GM18508 (cell line): Measurements from ENCODE around the gene PNPO.
"Not testable (repeated sequence)": the region's sequence is repeated elsewhere in the genome, so short reads cannot be mapped to it uniquely, and the experiment has no call there.

Source experiments
- ATAC-seq: cut with Tn5 transposase; IDR thresholded peaks from one replicate; pipeline ENCODE4 v1.9.1; 2021; ENCODE audit warnings: moderate number of reproducible peaks; ENCODE audit not compliant: insufficient read depth, unreplicated experiment

The PNPO gene

GRCh38 chr17:47917581-47917980 is 23.8 kb upstream of the PNPO start:
- no peak for ATAC-seq

- no peak for ATAC-seq
These were observed 23.4 kb upstream of the PNPO start for GRCh38 chr17:47918006-47918405.

GRCh38 chr17:47918991-47919390 is 22.4 kb upstream of the PNPO start:
- ATAC-seq: no peak

GRCh38 chr17:47919889-47920288 is 21.5 kb upstream of the PNPO start:
- ATAC-seq: not testable (repeated sequence)

GRCh38 chr17:47924785-47925677 is 16.3 kb upstream of the PNPO start:
- no peak for ATAC-seq

GRCh38 chr17:47925678-47925988 is 15.7 kb upstream of the PNPO start:
- ATAC-seq: no peak

GRCh38 chr17:47927821-47928400 is 13.5 kb upstream of the PNPO start:
- ATAC-seq: no peak

GRCh38 chr17:47928415-47928814 is 13.0 kb upstream of the PNPO start:
- ATAC-seq: no peak

- ATAC-seq: no peak
These were observed 12.0 kb upstream of the PNPO start for GRCh38 chr17:47929218-47930000.

- no peak for ATAC-seq
These were observed 9.5 kb upstream of the PNPO start for GRCh38 chr17:47931848-47932247.

- ATAC-seq: no peak
These were observed 6.5 kb upstream of the PNPO start for GRCh38 chr17:47934856-47935255.

- not testable (repeated sequence) for ATAC-seq
These were observed 5.9 kb upstream of the PNPO start for GRCh38 chr17:47935468-47935867.

- ATAC-seq: no peak
These were observed 5.4 kb upstream of the PNPO start for GRCh38 chr17:47935961-47936360.

- no peak for ATAC-seq
These were observed 3.4 kb upstream of the PNPO start for GRCh38 chr17:47937941-47938340.

GRCh38 chr17:47942096-47942510 is 732 bp downstream of the PNPO start:
- ATAC-seq: no peak

- no peak for ATAC-seq
These were observed 1.2 kb downstream of the PNPO start for GRCh38 chr17:47942568-47942967.

GRCh38 chr17:47945080-47945479 is 3.7 kb downstream of the PNPO start:
- ATAC-seq: no peak

GRCh38 chr17:47945529-47946508 is 4.4 kb downstream of the PNPO start:
- ATAC-seq: no peak

- no peak for ATAC-seq
These were observed 5.1 kb downstream of the PNPO start for GRCh38 chr17:47946516-47946915.

- ATAC-seq: no peak
These were observed 5.6 kb downstream of the PNPO start for GRCh38 chr17:47946929-47947397.
